WTC11 (cell line): Measurements from ENCODE around the gene TOGARAM2. TPM values are rescaled to one million over a fixed set of nuclear protein-coding genes. Genes with fewer than 3 reads are reported as not detected.

Experiments
- ATAC-seq: fragments of 200-7000 bp; cut with Tn5 transposase; 2 replicates; pipeline ENCODE4 v1.10.0; 2021; ENCODE audit warnings: mild to moderate bottlenecking, moderate library complexity
- CTCF ChIA-PET: fragments of 300-600 bp; sonication (Branson Sonifier 250); formaldehyde crosslinking; loops from one replicate; lab custom pipeline; 2021; ENCODE audit warnings: antibody characterized with exemption; lab: Charles Lee
- POLR2A ChIA-PET: fragments of 350-600 bp; sonication (Branson Sonifier 250); formaldehyde crosslinking; loops from one replicate; lab custom pipeline; 2021; ENCODE audit warnings: antibody characterized with exemption; lab: Charles Lee
- DNase-seq: peaks from one replicate; pipeline ENCODE4 v3.0.0; 2021; ENCODE audit warnings: low spot score
- H3K27ac Mint-ChIP-seq: 2 replicates; pipeline ENCODE4 v1.8.0; 2021; ENCODE audit warnings: mixed read lengths
- H3K27me3 Mint-ChIP-seq: 2 replicates; pipeline ENCODE4 v1.8.0; 2021; ENCODE audit warnings: low read depth, mild to moderate bottlenecking, moderate library complexity, mixed read lengths
- H3K36me3 Mint-ChIP-seq: 2 replicates; pipeline ENCODE4 v1.8.0; 2021; ENCODE audit warnings: mixed read lengths
- H3K4me1 Mint-ChIP-seq: 2 replicates; pipeline ENCODE4 v1.8.0; 2022; ENCODE audit warnings: mixed read lengths
- H3K4me3 Mint-ChIP-seq: 2 replicates; pipeline ENCODE4 v1.8.0; 2021; ENCODE audit warnings: mild to moderate bottlenecking, moderate library complexity, mixed read lengths
- H3K9me3 Mint-ChIP-seq: 2 replicates; pipeline ENCODE4 v1.8.0; 2021; ENCODE audit warnings: mixed read lengths
- AFF4 ChIP-seq: sonication (generic); formaldehyde crosslinking; IDR thresholded peaks from 2 replicates; pipeline ENCODE4 v1.8.1; 2023; ENCODE audit warnings: mild to moderate bottlenecking, missing genetic modification reagents, borderline replicate concordance
- ARID4B ChIP-seq: sonication (generic); formaldehyde crosslinking; IDR thresholded peaks from 2 replicates; pipeline ENCODE4 v1.8.0; 2023; ENCODE audit warnings: missing genetic modification reagents, mild to moderate bottlenecking, borderline replicate concordance
- ATF3 ChIP-seq: sonication (generic); formaldehyde crosslinking; conservative IDR thresholded peaks from 2 replicates; pipeline ENCODE4 v1.8.1; 2022; ENCODE audit warnings: mild to moderate bottlenecking, missing genetic modification reagents
- ELF4 ChIP-seq: sonication (generic); formaldehyde crosslinking; IDR thresholded peaks from 2 replicates; pipeline ENCODE4 v1.8.1; 2022; ENCODE audit warnings: low read depth, mild to moderate bottlenecking, moderate library complexity, missing genetic modification reagents
- FOXP4 ChIP-seq: sonication (generic); formaldehyde crosslinking; IDR thresholded peaks from 2 replicates; pipeline ENCODE4 v1.8.0; 2022; ENCODE audit warnings: mild to moderate bottlenecking, missing genetic modification reagents
- HMGA2 ChIP-seq: fragments of 250-450 bp; sonication (Bioruptor Pico); IDR thresholded peaks from 2 replicates; pipeline ENCODE4 v1.4.0; 2021; ENCODE audit warnings: mild to moderate bottlenecking, moderate library complexity
- HMGXB4 ChIP-seq: sonication (generic); formaldehyde crosslinking; IDR thresholded peaks from 2 replicates; pipeline ENCODE4 v1.8.1; 2023; ENCODE audit warnings: mild to moderate bottlenecking, moderate library complexity, missing genetic modification reagents
- IRF1 ChIP-seq: sonication (generic); formaldehyde crosslinking; IDR thresholded peaks from 2 replicates; pipeline ENCODE4 v1.8.0; 2023; ENCODE audit warnings: missing genetic modification reagents
- IRF2 ChIP-seq: sonication (generic); formaldehyde crosslinking; IDR thresholded peaks from 2 replicates; pipeline ENCODE4 v1.8.0; 2022; ENCODE audit warnings: low read depth, missing genetic modification reagents, borderline replicate concordance
- NFE2L1 ChIP-seq: sonication (generic); formaldehyde crosslinking; IDR thresholded peaks from 2 replicates; pipeline ENCODE4 v1.8.1; 2023; ENCODE audit warnings: missing genetic modification reagents
- NR1H2 ChIP-seq: sonication (generic); formaldehyde crosslinking; IDR thresholded peaks from 2 replicates; pipeline ENCODE4 v1.9.0; 2021; ENCODE audit warnings: mild to moderate bottlenecking, moderate library complexity, missing genetic modification reagents
- PRRX2 ChIP-seq: fragments of 250-450 bp; sonication (Bioruptor Pico); IDR thresholded peaks from 2 replicates; pipeline ENCODE4 v1.8.0; 2021; ENCODE audit warnings: mild to moderate bottlenecking
- STAT6 ChIP-seq: sonication (generic); formaldehyde crosslinking; conservative IDR thresholded peaks from 2 replicates; pipeline ENCODE4 v1.8.1; 2023; ENCODE audit warnings: mild to moderate bottlenecking, low read depth, missing genetic modification reagents, moderate library complexity
- TEAD1 ChIP-seq: sonication (generic); formaldehyde crosslinking; IDR thresholded peaks from 2 replicates; pipeline ENCODE4 v1.8.0; 2022; ENCODE audit warnings: mild to moderate bottlenecking, missing genetic modification reagents
- TEAD4 ChIP-seq: sonication (generic); formaldehyde crosslinking; IDR thresholded peaks from 2 replicates; pipeline ENCODE4 v1.8.0; 2022; ENCODE audit warnings: mild to moderate bottlenecking, missing genetic modification reagents
- TP53 ChIP-seq: sonication (generic); formaldehyde crosslinking; IDR thresholded peaks from 2 replicates; pipeline ENCODE4 v1.8.1; 2023; ENCODE audit warnings: mild to moderate bottlenecking, missing genetic modification reagents
- ZMAT4 ChIP-seq: fragments of 250-450 bp; sonication (Bioruptor Pico); IDR thresholded peaks from 2 replicates; pipeline ENCODE4 v1.9.0; 2021; ENCODE audit warnings: mild to moderate bottlenecking
- ZNF138 ChIP-seq: sonication (generic); formaldehyde crosslinking; conservative IDR thresholded peaks from 2 replicates; pipeline ENCODE4 v1.8.1; 2022; ENCODE audit warnings: mild to moderate bottlenecking, moderate library complexity, missing genetic modification reagents
- total RNA-seq: library from RNA; stranded (reverse); gene quantifications from 3 replicates; pipeline ENCODE4 v1.2.3, GENCODE V29; 2021

TOGARAM2 gene
- total RNA-seq, 1 experiment from 2014 or later: 1.0 TPM

GRCh38 chr2:28972778-28973335, 8.2 kb upstream of the TOGARAM2 start:
- CTCF ChIA-PET: no interaction called here
- no peak for TF ChIP-seq ZNF138 (CRISPR knock-in tag)
- no peak for TF ChIP-seq NFE2L1 (CRISPR knock-in tag)
- no peak for TF ChIP-seq STAT6 (CRISPR knock-in tag)
- TF ChIP-seq TEAD4 (CRISPR knock-in tag): no peak
- TF ChIP-seq HMGXB4 (CRISPR knock-in tag): no peak
- TF ChIP-seq ATF3: no peak
- TF ChIP-seq ARID4B (CRISPR knock-in tag): no peak
- no peak for TF ChIP-seq IRF1 (CRISPR knock-in tag)
- TF ChIP-seq NR1H2 (CRISPR knock-in tag): no peak
- TF ChIP-seq TP53 (CRISPR knock-in tag): no peak
- no peak for TF ChIP-seq HMGA2
- TF ChIP-seq ELF4 (CRISPR knock-in tag): no peak
- TF ChIP-seq ZMAT4: no peak
- Mint-ChIP-seq H3K4me3 (no peak overlapping the region), H3K27me3 (no peaks in the 10 kb centered on the region), H3K9me3 (no peaks in the 10 kb centered on the region), H3K27ac (no peak overlapping the region), H3K36me3 (no peaks in the 10 kb centered on the region), H3K4me1 (no peaks in the 10 kb centered on the region)
- POLR2A ChIA-PET: no interaction called here
- ATAC-seq: no peak
- DNase-seq: no peak

- CTCF ChIA-PET: no interaction called here
- DNase-seq (no peak), ATAC-seq (no peak)
- H3K4me3 Mint-ChIP-seq: no peak overlapping the region
- H3K9me3 Mint-ChIP-seq: no peaks in the 10 kb centered on the region
- H3K27me3 Mint-ChIP-seq: no peaks in the 10 kb centered on the region
- no peak overlapping the region for H3K27ac Mint-ChIP-seq
- POLR2A ChIA-PET: no interaction called here
- no peaks in the 10 kb centered on the region for H3K4me1 Mint-ChIP-seq
- no peaks in the 10 kb centered on the region for H3K36me3 Mint-ChIP-seq
- TF ChIP-seq FOXP4 (CRISPR knock-in tag) (no peak), IRF2 (CRISPR knock-in tag) (no peak), TEAD1 (CRISPR knock-in tag) (no peak), ELF4 (CRISPR knock-in tag) (no peak), PRRX2 (CRISPR knock-in tag) (no peak), AFF4 (no peak)
These were observed 6.8 kb upstream of the TOGARAM2 start for GRCh38 chr2:28974252-28974651.
